H1 (cell line): Measurements from ENCODE around the gene TXNRD3. TPM values are rescaled to one million over a fixed set of nuclear protein-coding genes. Genes with fewer than 3 reads are reported as not detected.

Experiments
- CTCF ChIA-PET: fragments of 300-600 bp; sonication (Branson Sonifier 250); formaldehyde crosslinking; loops from one replicate; lab custom pipeline; 2021; ENCODE audit not compliant: partially characterized antibody; lab: Charles Lee
- POLR2A ChIA-PET: fragments of 300-600 bp; sonication (Branson Sonifier 250); formaldehyde crosslinking; loops from one replicate; lab custom pipeline; 2021; ENCODE audit warnings: inconsistent platforms; ENCODE audit not compliant: partially characterized antibody; lab: Charles Lee
- DNase-seq, 2 experiments: peaks; one replicate each; pipeline versions ENCODE4 v3.0.0 to v3.0.0-alpha.2; 2010 to 2022; ENCODE audit warnings: low spot score in 2 of 2, low read depth in 1 of 2, mixed read lengths in 1 of 2
- FAIRE-seq: peaks from 2 replicates; lab custom pipeline; 2011; peaks lifted over from hg19 to GRCh38; lab: Jason Lieb, UNC
- H2AFZ ChIP-seq: 2 replicates; pipeline ENCODE4 v1.8.1; 2012; ENCODE audit warnings: low read length, inconsistent platforms
- H2AK5ac ChIP-seq: 2 replicates; pipeline ENCODE4 v1.6.1; 2013; ENCODE audit warnings: low read depth, low read length
- H2BK120ac ChIP-seq: replicated peaks from 2 replicates; pipeline ENCODE3; 2013; ENCODE audit warnings: low read depth, low read length, inconsistent platforms
- H2BK12ac ChIP-seq: 2 replicates; pipeline ENCODE4 v1.6.1; 2013; ENCODE audit warnings: low read depth, low read length
- H2BK15ac ChIP-seq: 2 replicates; pipeline ENCODE4 v1.6.1; 2013; ENCODE audit warnings: low read length
- H2BK20ac ChIP-seq: 2 replicates; pipeline ENCODE4 v1.6.1; 2013; ENCODE audit warnings: low read length
- H2BK5ac ChIP-seq: 2 replicates; pipeline ENCODE4 v1.6.1; 2013; ENCODE audit warnings: low read depth, low read length
- H3K14ac ChIP-seq: 2 replicates; pipeline ENCODE4 v1.6.1; 2013; ENCODE audit warnings: inconsistent platforms; ENCODE audit not compliant: insufficient read length
- H3K18ac ChIP-seq: 2 replicates; pipeline ENCODE4 v1.6.1; 2013; ENCODE audit warnings: low read length; ENCODE audit errors: extremely low read depth
- H3K23ac ChIP-seq: 2 replicates; pipeline ENCODE4 v1.6.1; 2013; ENCODE audit warnings: inconsistent platforms; ENCODE audit not compliant: insufficient read length
- H3K23me2 ChIP-seq: 2 replicates; pipeline ENCODE4 v1.6.1; 2013; ENCODE audit warnings: low read depth, low read length
- H3K27ac ChIP-seq: 2 replicates; pipeline ENCODE4 v1.6.1; 2011; ENCODE audit warnings: low read depth, low read length, inconsistent platforms
- H3K27me3 ChIP-seq, 4 experiments: replicated peaks in 1 of 4; 1 replicate in 1 of 4; 2 replicates in 3 of 4; pipeline versions ENCODE4 v1.6.1 to v1.8.1; 2011 to 2013; ENCODE audit warnings: low read length in 3 of 4, mild to moderate bottlenecking in 3 of 4, inconsistent platforms in 2 of 4, mixed read lengths in 2 of 4, moderate library complexity in 1 of 4; ENCODE audit not compliant: control insufficient read depth in 3 of 4, insufficient read depth in 3 of 4; ENCODE audit errors: extremely low read depth in 1 of 4
- H3K36me3 ChIP-seq, 4 experiments: 2 replicates each; pipeline versions ENCODE4 v1.6.1 to v1.8.1; 2011 to 2013; ENCODE audit warnings: mild to moderate bottlenecking in 4 of 4, low read length in 3 of 4, moderate library complexity in 2 of 4, control low read depth in 1 of 4, inconsistent platforms in 1 of 4; ENCODE audit not compliant: insufficient read depth in 4 of 4, control insufficient read depth in 2 of 4
- H3K4ac ChIP-seq: replicated peaks from 2 replicates; pipeline ENCODE3; 2013; ENCODE audit warnings: low read length, low read depth, mixed read lengths, inconsistent platforms; ENCODE audit not compliant: insufficient read length
- H3K4me1 ChIP-seq, 4 experiments: replicated peaks in 1 of 4; 1 replicate in 1 of 4; 2 replicates in 3 of 4; pipeline versions ENCODE4 v1.6.1 to v1.8.1; 2011 to 2013; ENCODE audit warnings: low read length in 3 of 4, inconsistent platforms in 2 of 4, mixed read lengths in 1 of 4; ENCODE audit not compliant: insufficient read depth in 4 of 4, control insufficient read depth in 3 of 4
- H3K4me2 ChIP-seq, 2 experiments: 2 replicates each; pipeline versions ENCODE4 v1.6.1 to v1.8.1; 2011 to 2013; ENCODE audit warnings: low read depth in 2 of 2, low read length in 2 of 2, control low read depth in 1 of 2, inconsistent platforms in 1 of 2, mild to moderate bottlenecking in 1 of 2; ENCODE audit not compliant: insufficient read depth in 1 of 2
- H3K4me3 ChIP-seq, 4 experiments: fragments of 200-600, 300-600 bp in 1 of 4; sonication (generic), shearing (Covaris generic), sonication (Bioruptor Twin) in 1 of 4; 2 replicates each; pipeline versions ENCODE4 v1.5.1 to v1.8.1; 2011 to 2016; ENCODE audit warnings: low read length in 4 of 4, low read depth in 3 of 4, control low read depth in 2 of 4, inconsistent platforms in 2 of 4, mild to moderate bottlenecking in 2 of 4, mixed read lengths in 1 of 4, moderate library complexity in 1 of 4; ENCODE audit not compliant: insufficient read depth in 2 of 4; ENCODE audit errors: extremely low read depth in 1 of 4
- H3K56ac ChIP-seq: replicated peaks from 2 replicates; pipeline ENCODE3; 2013; ENCODE audit warnings: low read depth, mild to moderate bottlenecking, mixed read lengths, low read length, inconsistent platforms; ENCODE audit not compliant: insufficient read length
- H3K79me1 ChIP-seq: 2 replicates; pipeline ENCODE4 v1.6.1; 2013; ENCODE audit warnings: low read depth, low read length, control low read depth
- H3K79me2 ChIP-seq, 2 experiments: 2 replicates each; pipeline versions ENCODE4 v1.6.1 to v1.8.1; 2012 to 2013; ENCODE audit warnings: low read length in 2 of 2, mild to moderate bottlenecking in 2 of 2, inconsistent platforms in 1 of 2; ENCODE audit not compliant: insufficient read depth in 2 of 2, control insufficient read depth in 1 of 2
- H3K9ac ChIP-seq, 4 experiments: replicated peaks in 1 of 4; 1 replicate in 1 of 4; 2 replicates in 3 of 4; pipeline versions ENCODE4 v1.6.1 to v1.8.1; 2011 to 2013; ENCODE audit warnings: low read depth in 3 of 4, low read length in 3 of 4, control low read depth in 2 of 4, mild to moderate bottlenecking in 2 of 4, moderate library complexity in 2 of 4, inconsistent platforms in 1 of 4; ENCODE audit errors: extremely low read depth in 1 of 4
- H3K9me3 ChIP-seq, 2 experiments: 2 replicates each; pipeline versions ENCODE4 v1.6.1 to v1.8.1; 2012 to 2013; ENCODE audit warnings: mild to moderate bottlenecking in 2 of 2, moderate library complexity in 2 of 2, control low read depth in 1 of 2, inconsistent platforms in 1 of 2, low read depth in 1 of 2, low read length in 1 of 2, mixed read lengths in 1 of 2; ENCODE audit not compliant: insufficient read depth in 2 of 2
- H4K20me1 ChIP-seq, 2 experiments: replicated peaks in 1 of 2; 2 replicates each; pipeline versions ENCODE3 to v1.8.1; 2011 to 2013; ENCODE audit warnings: inconsistent platforms in 2 of 2, low read length in 2 of 2, mild to moderate bottlenecking in 1 of 2; ENCODE audit not compliant: insufficient read depth in 2 of 2, control insufficient read depth in 1 of 2
- H4K5ac ChIP-seq: 2 replicates; pipeline ENCODE4 v1.6.1; 2013; ENCODE audit warnings: low read length, low read depth, mixed read lengths, inconsistent platforms; ENCODE audit not compliant: insufficient read length
- H4K8ac ChIP-seq: 2 replicates; pipeline ENCODE4 v1.8.0; 2013; ENCODE audit warnings: mild to moderate bottlenecking, moderate library complexity, low read length, inconsistent platforms; ENCODE audit not compliant: insufficient read depth; ENCODE audit errors: extremely low read depth
- H4K91ac ChIP-seq: replicated peaks from 2 replicates; pipeline ENCODE3; 2013; ENCODE audit warnings: low read length, mixed read lengths, inconsistent platforms; ENCODE audit not compliant: insufficient read length
- ASH2L ChIP-seq: fragments of 200-600, 300-600 bp; sonication (generic); IDR thresholded peaks from one replicate; pipeline ENCODE4 v1.7.1; 2017; ENCODE audit warnings: low read length
- CBX5 ChIP-seq: fragments of 300-800, 300-1000 bp; sonication (generic); IDR thresholded peaks from 2 replicates; pipeline ENCODE4 v1.7.1; 2016; ENCODE audit warnings: antibody characterized with exemption, low read length, low read depth
- CBX8 ChIP-seq: fragments of 300-800, 300-1000 bp; sonication (generic); IDR thresholded peaks from 2 replicates; pipeline ENCODE4 v1.7.1; 2016; ENCODE audit warnings: low read depth, low read length, borderline replicate concordance
- KDM5A ChIP-seq: fragments of 200-600 bp; IDR thresholded peaks from 2 replicates; pipeline ENCODE4 v1.7.1; 2012; ENCODE audit warnings: mild to moderate bottlenecking, low read length, inconsistent platforms, mixed read lengths
- RBBP5 ChIP-seq: IDR thresholded peaks from 2 replicates; pipeline ENCODE4 v1.7.1; 2012; ENCODE audit warnings: low read depth, mild to moderate bottlenecking, inconsistent platforms, low read length, moderate library complexity, borderline replicate concordance
- RFX5 ChIP-seq: IDR thresholded peaks from 2 replicates; pipeline ENCODE4 v1.6.1; 2011; ENCODE audit warnings: low read depth, low read length, improper control_type of control experiment, borderline replicate concordance
- RNF2 ChIP-seq: fragments of 200-900, 300-1000 bp; sonication (generic); IDR thresholded peaks from 2 replicates; pipeline ENCODE4 v1.7.1; 2016; ENCODE audit warnings: borderline replicate concordance, low read depth, mild to moderate bottlenecking, antibody characterized with exemption, low read length; ENCODE audit not compliant: poor library complexity, severe bottlenecking; ENCODE audit errors: missing control alignments
- SIN3A ChIP-seq, 2 experiments: IDR thresholded peaks in 1 of 2; conservative IDR thresholded peaks in 1 of 2; 2 replicates each; pipeline ENCODE4 v1.6.1; 2011 to 2012; ENCODE audit warnings: low read length in 2 of 2, improper control_type of control experiment in 1 of 2, low read depth in 1 of 2, mild to moderate bottlenecking in 1 of 2
- SIRT6 ChIP-seq: IDR thresholded peaks from one replicate; pipeline ENCODE4 v1.7.1; 2012; ENCODE audit warnings: low read length, inconsistent platforms
- SIX5 ChIP-seq: IDR thresholded peaks from 2 replicates; pipeline ENCODE4 v1.6.1; 2011; ENCODE audit warnings: mild to moderate bottlenecking, low read depth, low read length
- SP4 ChIP-seq: IDR thresholded peaks from 2 replicates; pipeline ENCODE4 v1.6.1; 2012; ENCODE audit warnings: low read length, inconsistent platforms
- SRF ChIP-seq: IDR thresholded peaks from 2 replicates; pipeline ENCODE4 v1.6.1; 2011; ENCODE audit warnings: mild to moderate bottlenecking, low read depth, low read length, moderate library complexity
- TCF12 ChIP-seq: IDR thresholded peaks from 2 replicates; pipeline ENCODE4 v1.6.1; 2011; ENCODE audit warnings: low read depth, mild to moderate bottlenecking, low read length
- USF2 ChIP-seq: IDR thresholded peaks from 2 replicates; pipeline ENCODE4 v1.6.1; 2011; ENCODE audit warnings: low read length, improper control_type of control experiment
- WGBS, 2 experiments: shearing (Covaris generic) in 1 of 2; methylation state at CpG; one replicate each; pipeline versions ENCODE4 v1.1.6 to v1.1.7; 2013 to 2015; ENCODE audit warnings: low lambda C conversion rate in 2 of 2, mixed read lengths in 2 of 2, inconsistent platforms in 1 of 2, low coverage in 1 of 2, missing lambda C conversion rate in 1 of 2; ENCODE audit not compliant: insufficient replicate concordance in 2 of 2, insufficient coverage in 1 of 2, insufficient read length in 1 of 2; ENCODE audit errors: extremely low coverage in 1 of 2, missing lambda C conversion rate in 1 of 2; 5-methylcytosine and 5-hydroxymethylcytosine counted together
- polyA plus RNA-seq, 7 experiments: library from polyadenylated mRNA; depleted of rRNA in 3 of 7; stranded (reverse) in 5 of 7; unstranded in 2 of 7; fragments of >200 nt in 5 of 7; fragments of 200-250 nt in 2 of 7; gene quantifications; 1 replicate in 5 of 7; 2 replicates in 1 of 7; 4 replicates in 1 of 7; pipeline versions ENCODE4 v1.2.1 to v1.2.3, GENCODE V29; 2011 to 2013; ENCODE audit warnings: missing spikeins in 2 of 7, mixed read lengths in 2 of 7
- total RNA-seq: library from RNA; stranded (reverse); fragmentation: NEBNext Ultra II Directional; extraction: Animal tissue kit (Norgen Biotek cat#: 25700); gene quantifications from 2 replicates; pipeline ENCODE4 v1.2.1, GENCODE V29; 2021

TXNRD3 gene
- total and polyA plus RNA-seq, 2 of the 8 experiments (the other 6 are each of a cell fraction or from before 2014, with no cell fraction given): 3.4 to 4.3 TPM

DNA sequence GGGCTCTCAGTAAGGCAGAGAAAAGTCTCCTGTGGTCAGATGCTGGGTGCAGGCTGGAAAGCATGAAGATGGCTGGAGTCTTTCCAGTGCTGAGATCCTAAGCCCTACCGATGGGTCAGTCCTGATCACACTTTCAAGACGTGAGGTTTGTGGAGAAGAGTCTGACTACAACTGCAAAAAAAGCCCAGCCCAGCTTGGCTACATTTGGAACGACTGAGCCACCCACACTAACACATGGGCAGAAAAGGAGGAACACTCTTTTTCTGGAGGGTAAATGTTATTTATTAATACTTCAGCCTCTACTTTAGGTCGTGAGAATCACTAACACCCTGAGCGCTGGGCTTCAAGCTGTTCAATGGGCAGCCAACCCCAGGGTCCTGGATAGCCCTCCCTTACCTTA, 74.2 kb downstream of the TXNRD3 start:
- no peak overlapping the region for H2BK15ac ChIP-seq
- no peak overlapping the region for H3K18ac ChIP-seq
- H3K4me2 ChIP-seq: no peak overlapping the region
- H3K14ac ChIP-seq: no peak overlapping the region
- DNase-seq: no peak
- no peak overlapping the region for H2AK5ac ChIP-seq
- no peak overlapping the region for H4K91ac ChIP-seq
- H3K23me2 ChIP-seq: no peaks in the 10 kb centered on the region
- H2BK12ac ChIP-seq: no peak overlapping the region
- H4K20me1 ChIP-seq: no peaks in the 10 kb centered on the region
- H3K79me2 ChIP-seq: no peaks in the 10 kb centered on the region
- H4K5ac ChIP-seq: no peak overlapping the region
- no peaks in the 10 kb centered on the region for H3K9me3 ChIP-seq
- no peaks in the 10 kb centered on the region for H3K4me1 ChIP-seq
- H3K27ac ChIP-seq: no peak overlapping the region
- no peak overlapping the region for H3K4me3 ChIP-seq
- H2AFZ ChIP-seq: no peak overlapping the region
- H3K36me3 ChIP-seq: no peaks in the 10 kb centered on the region
- H2BK20ac ChIP-seq: no peak overlapping the region
- H3K4ac ChIP-seq: no peak overlapping the region
- 87% methylated on average over 5 of the region's 5 CpGs; no CpG with 5 or more reads in 1 of the 2 experiments for WGBS, 2 experiments
- FAIRE-seq: no peak
- ChIA-PET POLR2A (no interaction called here), CTCF (interaction anchor here (1.5 to 1.8 kb wide), 2 partner anchors 12 to 72 kb away, joined by 4 to 6 read pairs; no protein-coding TSS in a partner anchor)
- no peak overlapping the region for H2BK5ac ChIP-seq
- no peaks in the 10 kb centered on the region for H3K79me1 ChIP-seq
- no peaks in the 10 kb centered on the region; a peak in 1 of 7 replicates for H3K27me3 ChIP-seq
- H3K56ac ChIP-seq: no peak overlapping the region
- no peak overlapping the region for H3K23ac ChIP-seq
- no peak for TF ChIP-seq SIN3A (conservative IDR thresholded peaks at IDR 0.05 in 1 of 2, IDR thresholded peaks at IDR 0.05 in 1 of 2; ENCODE audit: low read depth in 1 of 2, low read length in 2 of 2)
- TF ChIP-seq RBBP5: no peak
- no peak for TF ChIP-seq RFX5
- TF ChIP-seq KDM5A: no peak
- TF ChIP-seq TCF12: no peak
- no peak for TF ChIP-seq SRF
- TF ChIP-seq SIX5: no peak
- no peak for TF ChIP-seq ASH2L
- TF ChIP-seq CBX8: no peak
- TF ChIP-seq USF2: no peak
- no peak for TF ChIP-seq SP4
- no peak for TF ChIP-seq RNF2
- TF ChIP-seq CBX5: no peak
- TF ChIP-seq SIRT6: no peak
- no peak overlapping the region for H2BK120ac ChIP-seq
- H4K8ac ChIP-seq: no peak overlapping the region
- no peak overlapping the region for H3K9ac ChIP-seq
